GM12878 (cell line): ENCODE measurements around the gene CIRBP. TPM values are rescaled to one million over a fixed set of nuclear protein-coding genes. Genes with fewer than 3 reads are reported as not detected.

ENCODE experiments used
- ASH2L ChIP-seq: fragments of 300-600, 200-600 bp; sonication (generic); IDR thresholded peaks from 2 replicates; pipeline ENCODE4 v1.6.1; 2017; ENCODE audit warnings: low read depth, mild to moderate bottlenecking, borderline replicate concordance
- ATF7 ChIP-seq: fragments of 450-650 bp; IDR thresholded peaks from 2 replicates; pipeline ENCODE4 v1.6.1; 2016; ENCODE audit warnings: low read depth, mild to moderate bottlenecking
- BMI1 ChIP-seq: fragments of 450-650 bp; IDR thresholded peaks from 2 replicates; pipeline ENCODE4 v1.6.1; 2016; ENCODE audit warnings: mild to moderate bottlenecking, moderate library complexity, borderline replicate concordance
- CHD1 ChIP-seq: IDR thresholded peaks from 2 replicates; pipeline ENCODE4 v1.6.1; 2012; ENCODE audit warnings: low read depth, low read length, improper control_type of control experiment
- FOS ChIP-seq: IDR thresholded peaks from 3 replicates; pipeline ENCODE4 v1.6.1; 2011; ENCODE audit warnings: borderline replicate concordance; ENCODE audit not compliant: insufficient read length; ENCODE audit errors: extremely low read depth
- GATAD2B ChIP-seq: fragments of 450-650 bp; conservative IDR thresholded peaks from 2 replicates; pipeline ENCODE4 v1.6.1; 2017; ENCODE audit warnings: low read depth, mild to moderate bottlenecking, moderate library complexity
- HDGF ChIP-seq: fragments of 450-650 bp; IDR thresholded peaks from 2 replicates; pipeline ENCODE4 v1.6.1; 2016; ENCODE audit warnings: antibody characterized with exemption
- IRF5 ChIP-seq: fragments of 450-650 bp; IDR thresholded peaks from 2 replicates; pipeline ENCODE4 v1.6.1; 2017; ENCODE audit warnings: borderline replicate concordance
- MLLT1 ChIP-seq: fragments of 450-650 bp; IDR thresholded peaks from 2 replicates; pipeline ENCODE4 v1.6.1; 2016; ENCODE audit warnings: mild to moderate bottlenecking
- MTA2 ChIP-seq: fragments of 450-650 bp; IDR thresholded peaks from 2 replicates; pipeline ENCODE4 v1.6.1; 2016; ENCODE audit warnings: low read depth, mild to moderate bottlenecking, moderate library complexity
- MYC ChIP-seq: IDR thresholded peaks from 2 replicates; pipeline ENCODE4 v1.6.1; 2011; ENCODE audit warnings: mild to moderate bottlenecking, low read length, moderate library complexity, inconsistent platforms; ENCODE audit not compliant: insufficient read depth, insufficient replicate concordance, insufficient read length, severe bottlenecking
- NBN ChIP-seq: fragments of 450-650 bp; IDR thresholded peaks from 2 replicates; pipeline ENCODE4 v1.6.1; 2016
- NFIC ChIP-seq: IDR thresholded peaks from 2 replicates; pipeline ENCODE4 v1.6.1; 2012; ENCODE audit warnings: low read depth, mild to moderate bottlenecking, inconsistent platforms, low read length, moderate library complexity
- NR2C2 ChIP-seq: IDR thresholded peaks from 2 replicates; pipeline ENCODE4 v1.6.1; 2011; ENCODE audit warnings: borderline replicate concordance, low read depth; ENCODE audit not compliant: control insufficient read depth, insufficient read length
- PAX8 ChIP-seq: fragments of 450-650 bp; IDR thresholded peaks from 2 replicates; pipeline ENCODE4 v1.6.1; 2017; ENCODE audit warnings: mild to moderate bottlenecking, moderate library complexity
- PML ChIP-seq: IDR thresholded peaks from 2 replicates; pipeline ENCODE4 v1.6.1; 2012; ENCODE audit warnings: low read length, inconsistent platforms
- POLR2A ChIP-seq: IDR thresholded peaks from 2 replicates; pipeline ENCODE4 v1.6.1; 2011; ENCODE audit warnings: low read depth, mild to moderate bottlenecking, low read length
- RAD51 ChIP-seq: fragments of 450-650 bp; IDR thresholded peaks from 2 replicates; pipeline ENCODE4 v1.6.1; 2016; ENCODE audit warnings: moderate library complexity, mild to moderate bottlenecking, inconsistent platforms
- RCOR1 ChIP-seq: conservative IDR thresholded peaks from 2 replicates; pipeline ENCODE4 v1.6.1; 2012; ENCODE audit warnings: low read depth, low read length, improper control_type of control experiment
- SMAD1 ChIP-seq: fragments of 450-650 bp; IDR thresholded peaks from 2 replicates; pipeline ENCODE4 v1.6.1; 2018; ENCODE audit warnings: mild to moderate bottlenecking, low read depth; ENCODE audit not compliant: partially characterized antibody
- SMC3 ChIP-seq: IDR thresholded peaks from 2 replicates; pipeline ENCODE4 v1.6.1; 2011; ENCODE audit warnings: low read length, improper control_type of control experiment, borderline replicate concordance
- SP1 ChIP-seq: IDR thresholded peaks from one replicate; pipeline ENCODE4 v1.6.1; 2011; ENCODE audit warnings: low read depth, low read length
- STAT3 ChIP-seq: IDR thresholded peaks from 2 replicates; pipeline ENCODE4 v1.6.1; 2011; ENCODE audit warnings: low read depth, low read length, improper control_type of control experiment
- TCF12 ChIP-seq: IDR thresholded peaks from 2 replicates; pipeline ENCODE4 v1.6.1; 2011; ENCODE audit warnings: low read depth, mild to moderate bottlenecking, low read length
- TCF3 ChIP-seq: IDR thresholded peaks from 2 replicates; pipeline ENCODE4 v1.6.1; 2012; ENCODE audit warnings: low read depth, mild to moderate bottlenecking, low read length, borderline replicate concordance; ENCODE audit not compliant: insufficient read depth
- ZNF274 ChIP-seq: IDR thresholded peaks from one replicate; pipeline ENCODE4 v1.8.0; 2011; ENCODE audit not compliant: insufficient read length, insufficient read depth
- ZNF592 ChIP-seq: fragments of 450-650 bp; IDR thresholded peaks from 2 replicates; pipeline ENCODE4 v1.6.1; 2017; ENCODE audit warnings: mild to moderate bottlenecking, moderate library complexity
- polyA plus RNA-seq, 11 experiments: library from polyadenylated mRNA; depleted of rRNA in 4 of 11; unstranded in 6 of 11; stranded (reverse) in 5 of 11; fragments of >200 nt; fragmentation: Nextera tagmentation in 4 of 11; fragmentation: Illumina TruSeq in 1 of 11; extraction: Ambion mirVana in 4 of 11; extraction: Trizol in 1 of 11; gene quantifications; 1 replicate in 1 of 11; 2 replicates in 10 of 11; pipeline versions ENCODE4 v1.2.1 to v1.2.3, GENCODE V29; 2011 to 2016; ENCODE audit warnings: inconsistent platforms in 2 of 11, missing spikeins in 2 of 11, low read depth in 1 of 11
- total RNA-seq, 4 experiments: library from RNA; depleted of rRNA in 3 of 4; stranded (reverse); fragments of >200 nt in 3 of 4; fragmentation: Illumina TruSeq in 1 of 4; extraction: Trizol in 1 of 4; gene quantifications; 2 replicates each; pipeline versions ENCODE4 v1.2.1 to v1.2.3, GENCODE V29; 2013 to 2021

The CIRBP gene
- total and polyA plus RNA-seq, 10 of the 15 experiments (the other 5 are each of a cell fraction or from before 2014, with no cell fraction given), result 27.6 to 335 (median 229) TPM

GRCh38 chr19:1275976-1276627, 7.0 kb downstream of the CIRBP start (continued):
- TF ChIP-seq ZNF592, result no peak
- TF ChIP-seq NFIC, result no peak
- TF ChIP-seq MYC, result no peak
- TF ChIP-seq CHD1, result no peak
- 0 out of 2 replicates have a peak, but pooled peaks have one; percentile 35 for TF ChIP-seq TCF3
- TF ChIP-seq SP1, result no peak
- TF ChIP-seq ATF7, result peak; percentile 68
- TF ChIP-seq NR2C2, result no peak
- 0 out of 2 replicates have a peak, but pooled peaks have one; percentile 9 for TF ChIP-seq HDGF
- no peak for TF ChIP-seq ASH2L
- TF ChIP-seq MTA2, result no peak
- peak; percentile 14 for TF ChIP-seq POLR2A
- TF ChIP-seq FOS, result no peak
- no peak for TF ChIP-seq BMI1
- TF ChIP-seq TCF12, result no peak
- 0 out of 2 replicates have a peak, but pooled peaks have one; percentile 28 for TF ChIP-seq MLLT1
- peak; percentile 27; the same call in 1 of the 2 replicates for TF ChIP-seq PML
- TF ChIP-seq NBN, result peak; percentile 54; the same call in 1 of the 2 replicates
- TF ChIP-seq PAX8, result no peak
- TF ChIP-seq RCOR1, result no peak
- TF ChIP-seq ZNF274, result no peak
- no peak for TF ChIP-seq GATAD2B
- no peak for TF ChIP-seq SMAD1
- TF ChIP-seq SMC3, result no peak
- no peak for TF ChIP-seq STAT3
- TF ChIP-seq IRF5, result no peak
- TF ChIP-seq RAD51, result no peak
